Karpas-422 (cell line): ENCODE measurements around the gene PRR29. TPM values are rescaled to one million over a fixed set of nuclear protein-coding genes. Genes with fewer than 3 reads are reported as not detected.

ENCODE experiments used
- DNase-seq: peaks from one replicate; pipeline ENCODE4 v3.0.0-alpha.2; 2015
- H2AFZ ChIP-seq: fragments of 200-600 bp; sonication (generic); 2 replicates; pipeline ENCODE4 v1.6.1; 2014; ENCODE audit warnings: antibody characterized with exemption, low read length, mixed read lengths
- H3K27ac ChIP-seq: fragments of 200-600 bp; sonication (generic); 2 replicates; pipeline ENCODE4 v1.5.1; 2014; ENCODE audit warnings: mild to moderate bottlenecking, low read length, moderate library complexity
- H3K27me3 ChIP-seq: fragments of 200-600 bp; sonication (generic); 2 replicates; pipeline ENCODE4 v1.6.1; 2014; ENCODE audit warnings: low read length, mixed read lengths
- H3K36me3 ChIP-seq: fragments of 200-600 bp; sonication (generic); 2 replicates; pipeline ENCODE4 v1.6.1; 2014; ENCODE audit warnings: low read length, mixed read lengths; ENCODE audit not compliant: insufficient read depth
- H3K4me1 ChIP-seq: fragments of 200-600 bp; sonication (generic); 2 replicates; pipeline ENCODE4 v1.6.1; 2014; ENCODE audit warnings: mild to moderate bottlenecking, low read length, mixed read lengths
- H3K4me2 ChIP-seq: fragments of 200-600 bp; sonication (generic); 2 replicates; pipeline ENCODE4 v1.6.1; 2014; ENCODE audit warnings: low read length, low read depth, mild to moderate bottlenecking; ENCODE audit not compliant: poor library complexity, severe bottlenecking
- H3K4me3 ChIP-seq: fragments of 200-600 bp; sonication (generic); 2 replicates; pipeline ENCODE4 v1.5.1; 2014; ENCODE audit warnings: mild to moderate bottlenecking, antibody characterized with exemption, low read length, mixed read lengths
- H3K79me2 ChIP-seq: fragments of 200-600 bp; sonication (generic); 2 replicates; pipeline ENCODE4 v1.6.1; 2014; ENCODE audit warnings: mild to moderate bottlenecking, low read length, mixed read lengths
- H3K9ac ChIP-seq: fragments of 200-600 bp; sonication (generic); 2 replicates; pipeline ENCODE4 v1.6.0; 2014; ENCODE audit warnings: low read length
- H3K9me2 ChIP-seq: fragments of 200-600 bp; sonication (generic), shearing (Covaris generic); replicated peaks from 2 replicates; pipeline ENCODE4 v1.6.0; 2014; ENCODE audit warnings: mild to moderate bottlenecking, low read length, moderate library complexity; ENCODE audit not compliant: insufficient read depth
- H3K9me3 ChIP-seq: fragments of 300-700, 200-600 bp; sonication (generic); 2 replicates; pipeline ENCODE4 v1.6.1; 2014; ENCODE audit warnings: low read length, mixed read lengths
- H4K20me1 ChIP-seq: fragments of 200-600 bp; sonication (generic); 2 replicates; pipeline ENCODE4 v1.6.1; 2014; ENCODE audit warnings: mild to moderate bottlenecking, antibody characterized with exemption, low read length, low read depth; ENCODE audit not compliant: insufficient read depth
- total RNA-seq: library from RNA; depleted of rRNA; stranded (reverse); fragments of >200 nt; shearing (Covaris generic); gene quantifications from 2 replicates; pipeline ENCODE4 v1.2.3, GENCODE V29; 2014; ENCODE audit warnings: low replicate concordance; rRNA removed

Gene PRR29
- not detected in 2 replicates for total RNA-seq

- peaks cover 11% of the 10 kb centered on the region for H3K4me1 ChIP-seq
- H3K27me3 ChIP-seq = 0 out of 2 replicates have a peak, but pooled peaks cover 2% of the 10 kb centered on the region
- peak; percentile 81 for DNase-seq
- H3K36me3 ChIP-seq = no peaks in the 10 kb centered on the region
- H2AFZ ChIP-seq = peak within 1 kb of the TSS; percentile 96; the same call in 1 of the 2 replicates
- peak within 1 kb of the TSS; percentile 67 for H3K4me3 ChIP-seq
- H3K9me2 ChIP-seq = no peaks in the 10 kb centered on the region
- H3K9ac ChIP-seq = peak within 1 kb of the TSS; percentile 45
- peak within 1 kb of the TSS; percentile 73 for H3K4me2 ChIP-seq
- no peaks in the 10 kb centered on the region for H3K79me2 ChIP-seq
- no peaks in the 10 kb centered on the region for H3K9me3 ChIP-seq
- no peak within 1 kb of the TSS for H3K27ac ChIP-seq
- no peaks in the 10 kb centered on the region for H4K20me1 ChIP-seq
Observed at GRCh38 chr17:63998050-63998720, at the start of gene PRR29. PRR29 (plus strand) TSS chr17:63998351; CDS start chr17:63998365, 14 bp downstream.

GRCh38 chr17:63948521-63948920 is 49.6 kb upstream of the PRR29 start:
- H3K4me2 ChIP-seq = no peak overlapping the region
- peaks cover 24% of the 10 kb centered on the region for H3K4me1 ChIP-seq
- no peaks in the 10 kb centered on the region for H4K20me1 ChIP-seq
- no peaks in the 10 kb centered on the region for H3K36me3 ChIP-seq
- no peak overlapping the region for H3K4me3 ChIP-seq
- no peaks in the 10 kb centered on the region for H3K9me2 ChIP-seq
- no peak overlapping the region for H3K27ac ChIP-seq
- H3K27me3 ChIP-seq = no peaks in the 10 kb centered on the region
- H3K9me3 ChIP-seq = no peaks in the 10 kb centered on the region
- no peak overlapping the region for H2AFZ ChIP-seq
- H3K9ac ChIP-seq = no peak overlapping the region
- no peak for DNase-seq
- H3K79me2 ChIP-seq = no peaks in the 10 kb centered on the region

- Histone ChIP-seq H3K9ac (no peak overlapping the region), H3K27me3 (no peaks in the 10 kb centered on the region), H3K79me2 (no peaks in the 10 kb centered on the region), H3K9me3 (no peaks in the 10 kb centered on the region), H3K4me2 (no peak overlapping the region), H2AFZ (no peak overlapping the region), H3K9me2 (no peaks in the 10 kb centered on the region), H3K36me3 (no peaks in the 10 kb centered on the region), H3K27ac (no peak overlapping the region), H4K20me1 (no peaks in the 10 kb centered on the region), H3K4me1 (peaks cover 35% of the 10 kb centered on the region), H3K4me3 (no peak overlapping the region)
- DNase-seq = no peak
Observed at GRCh38 chr17:63949576-63950250, 48.4 kb upstream of the PRR29 start.

GRCh38 chr17:63950940-63951907 is 46.9 kb upstream of the PRR29 start:
- H3K9ac ChIP-seq = no peak overlapping the region
- H3K9me2 ChIP-seq = no peaks in the 10 kb centered on the region
- no peaks in the 10 kb centered on the region for H3K9me3 ChIP-seq
- H3K27ac ChIP-seq = no peak overlapping the region
- H3K27me3 ChIP-seq = no peaks in the 10 kb centered on the region
- H4K20me1 ChIP-seq = no peaks in the 10 kb centered on the region
- no peak overlapping the region for H3K4me2 ChIP-seq
- no peaks in the 10 kb centered on the region for H3K36me3 ChIP-seq
- peaks cover 33% of the 10 kb centered on the region for H3K4me1 ChIP-seq
- no peaks in the 10 kb centered on the region for H3K79me2 ChIP-seq
- DNase-seq = peak; percentile 91
- H3K4me3 ChIP-seq = no peak overlapping the region
- H2AFZ ChIP-seq = no peak overlapping the region

GRCh38 chr17:63954402-63955063 is 43.6 kb upstream of the PRR29 start:
- peak overlapping the region; percentile 85 for H2AFZ ChIP-seq

GRCh38 chr17:63955232-63955631 is 42.9 kb upstream of the PRR29 start:
- Histone ChIP-seq H3K9ac (0 out of 2 replicates have a peak overlapping the region, but pooled peaks have one; percentile 65), H3K9me3 (no peaks in the 10 kb centered on the region), H3K36me3 (no peaks in the 10 kb centered on the region), H3K4me1 (peaks cover 25% of the 10 kb centered on the region), H3K9me2 (no peaks in the 10 kb centered on the region), H3K79me2 (no peaks in the 10 kb centered on the region), H3K27ac (0 out of 2 replicates have a peak overlapping the region, but pooled peaks have one; percentile 81), H2AFZ (no peak overlapping the region), H3K4me3 (no peak overlapping the region), H4K20me1 (no peaks in the 10 kb centered on the region), H3K27me3 (no peaks in the 10 kb centered on the region), H3K4me2 (no peak overlapping the region)
- no peak for DNase-seq

More at GRCh38 chr17:63954402-63955063, 43.6 kb upstream of the PRR29 start:
- Histone ChIP-seq H3K36me3 (no peaks in the 10 kb centered on the region), H3K4me3 (peak overlapping the region; percentile 53), H3K4me1 (peaks cover 25% of the 10 kb centered on the region), H3K27me3 (no peaks in the 10 kb centered on the region), H3K79me2 (no peaks in the 10 kb centered on the region), H4K20me1 (no peaks in the 10 kb centered on the region), H3K9me2 (no peaks in the 10 kb centered on the region), H3K27ac (peak overlapping the region; percentile 81), H3K9ac (peak overlapping the region; percentile 65), H3K4me2 (peak overlapping the region; percentile 73), H3K9me3 (no peaks in the 10 kb centered on the region)
- DNase-seq = peak; percentile 86

GRCh38 chr17:63955791-63956190 is 42.4 kb upstream of the PRR29 start:
- Histone ChIP-seq H3K27me3 (no peaks in the 10 kb centered on the region), H3K4me2 (no peak overlapping the region), H3K9me3 (no peaks in the 10 kb centered on the region), H3K36me3 (no peaks in the 10 kb centered on the region), H4K20me1 (no peaks in the 10 kb centered on the region), H3K9me2 (no peaks in the 10 kb centered on the region), H3K4me3 (no peak overlapping the region), H3K9ac (no peak overlapping the region), H3K79me2 (no peaks in the 10 kb centered on the region), H2AFZ (no peak overlapping the region), H3K4me1 (peaks cover 25% of the 10 kb centered on the region), H3K27ac (no peak overlapping the region)
- no peak for DNase-seq
